HG02610 (cell line): ENCODE results near the gene IARS2.
"Not testable (repeated sequence)": the region's sequence is repeated elsewhere in the genome, so short reads cannot be mapped to it uniquely, and the experiment has no call there.

ENCODE experiments used
- ATAC-seq: cut with Tn5 transposase; IDR thresholded peaks from one replicate; pipeline ENCODE4 v1.9.1; 2021; ENCODE audit warnings: mild to moderate bottlenecking, moderate library complexity; ENCODE audit not compliant: unreplicated experiment

IARS2 gene

GRCh38 chr1:220112600-220112999 is 18.7 kb downstream of the IARS2 start:
- ATAC-seq = not testable (repeated sequence)

- no peak for ATAC-seq
Measured at GRCh38 chr1:220113136-220113695, 19.3 kb downstream of the IARS2 start.

GRCh38 chr1:220119043-220119512 is 25.1 kb downstream of the IARS2 start:
- ATAC-seq = no peak

GRCh38 chr1:220121791-220122530 is 28.0 kb downstream of the IARS2 start:
- ATAC-seq = no peak

GRCh38 chr1:220123066-220123465 is 29.1 kb downstream of the IARS2 start:
- no peak for ATAC-seq

GRCh38 chr1:220123889-220124288 is 30.0 kb downstream of the IARS2 start:
- ATAC-seq = no peak

GRCh38 chr1:220124542-220124941 is 30.6 kb downstream of the IARS2 start:
- ATAC-seq = no peak

- ATAC-seq = no peak
Measured at GRCh38 chr1:220127076-220127475, 33.1 kb downstream of the IARS2 start.

- no peak for ATAC-seq
Measured at GRCh38 chr1:220129479-220130210, 35.7 kb downstream of the IARS2 start.

GRCh38 chr1:220135755-220136154 is 41.8 kb downstream of the IARS2 start:
- no peak for ATAC-seq

- peak; percentile 57 for ATAC-seq
Measured at GRCh38 chr1:220137019-220137786, 43.3 kb downstream of the IARS2 start.

GRCh38 chr1:220139966-220140365 is 46.0 kb downstream of the IARS2 start:
- no peak for ATAC-seq

- ATAC-seq = no peak
Measured at GRCh38 chr1:220144051-220144450, 50.1 kb downstream of the IARS2 start.

- ATAC-seq = peak; percentile 64
Measured at GRCh38 chr1:220149742-220150141, 55.8 kb downstream of the IARS2 start.

GRCh38 chr1:220151454-220151853 is 57.5 kb downstream of the IARS2 start:
- ATAC-seq = no peak

- no peak for ATAC-seq
Measured at GRCh38 chr1:220153147-220153546, 59.2 kb downstream of the IARS2 start.

GRCh38 chr1:220156620-220157146 is 62.8 kb downstream of the IARS2 start:
- no peak for ATAC-seq

GRCh38 chr1:220157738-220158137 is 63.8 kb downstream of the IARS2 start:
- ATAC-seq = no peak

- not testable (repeated sequence) for ATAC-seq
Measured at GRCh38 chr1:220158530-220158929, 64.6 kb downstream of the IARS2 start.

- no peak for ATAC-seq
Measured at GRCh38 chr1:220159041-220159440, 65.1 kb downstream of the IARS2 start.

- no peak for ATAC-seq
Measured at GRCh38 chr1:220160027-220160426, 66.1 kb downstream of the IARS2 start.
